Subcutaneous adipose tissue (tissue), 4 donors: ENCODE results near the gene SMG6. TPM values are rescaled to one million over a fixed set of nuclear protein-coding genes. Genes with fewer than 3 reads are reported as not detected.

Experiments used
- CTCF ChIP-seq: fragments of 450-650 bp; IDR thresholded peaks from one replicate; pipeline ENCODE4 v1.5.1; 2016; ENCODE audit warnings: low read depth, mild to moderate bottlenecking, control low read depth, antibody characterized with exemption, moderate library complexity
- total RNA-seq, 4 donors: library from RNA; depleted of rRNA; stranded (reverse); fragments of >200 nt; gene quantifications; one replicate each; pipeline ENCODE4 v1.1.0, GENCODE V29; 2016

Gene SMG6
- total RNA-seq, 4 donors from 2014 or later = 14.5 to 50.7 (median 19.4) TPM

- TF ChIP-seq CTCF = no peak
Measured at GRCh38 chr17:2054512-2055291, 248.9 kb downstream of the SMG6 start, which contains the start of gene HIC1. Gene HIC1 (plus strand): TSS chr17:2055103. CDS start chr17:2056691, 1,588 bp downstream.

- TF ChIP-seq CTCF = no peak
Measured at GRCh38 chr17:2054262-2054511, 249.4 kb downstream of the SMG6 start.

GRCh38 chr17:2053380-2054261 lies 250.0 kb downstream of the SMG6 start:
- TF ChIP-seq CTCF = no peak

- TF ChIP-seq CTCF = no peak
Measured at GRCh38 chr17:2051933-2052559, 251.5 kb downstream of the SMG6 start.

- no peak for TF ChIP-seq CTCF
Measured at GRCh38 chr17:2051061-2051932, 252.3 kb downstream of the SMG6 start.

GRCh38 chr17:2050300-2051060 lies 253.1 kb downstream of the SMG6 start:
- no peak for TF ChIP-seq CTCF
